ENCODE results near the gene HMGB2.

The HMGB2 gene

DNA sequence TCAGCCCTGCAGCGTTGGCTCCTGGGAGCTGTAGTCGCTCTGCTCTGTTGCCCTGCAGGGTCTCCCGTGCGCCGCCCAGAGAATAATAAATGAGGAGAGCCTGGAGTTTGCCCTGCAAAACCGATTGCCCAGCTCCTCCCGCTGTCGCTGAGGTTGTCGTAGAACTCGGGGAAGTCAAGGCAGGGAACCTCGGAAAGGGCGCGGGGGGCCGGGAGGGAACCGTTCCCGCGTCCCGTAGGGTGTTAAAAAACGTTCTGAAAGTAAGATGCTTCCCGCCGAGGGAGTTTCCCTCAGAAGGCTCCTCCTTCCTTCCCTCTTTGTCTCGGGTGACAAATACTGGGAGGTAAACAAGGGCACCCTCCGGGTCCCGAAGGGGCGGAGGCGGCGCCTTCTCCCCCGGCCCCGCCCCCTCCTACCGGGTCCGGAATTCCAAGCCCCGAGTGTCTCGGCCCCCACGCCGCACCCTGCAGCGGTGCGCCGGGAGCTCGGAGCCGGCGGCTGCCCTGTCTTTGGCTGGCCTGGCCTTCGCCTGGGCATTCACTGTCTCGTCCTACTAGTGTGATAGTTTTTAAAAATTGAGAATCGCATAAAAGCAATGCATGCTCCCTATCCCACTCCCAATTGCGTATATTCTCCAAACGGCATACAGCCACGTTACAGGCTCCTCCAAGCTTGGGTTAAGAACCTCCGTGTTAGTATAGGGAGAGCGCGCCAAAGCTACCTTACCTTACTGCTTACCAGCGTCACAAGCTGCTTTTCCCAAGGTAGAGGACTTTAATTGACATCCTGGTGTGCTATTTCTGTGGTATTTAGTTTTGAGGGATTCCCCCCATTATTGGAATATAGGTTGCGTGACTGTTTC lies 964 bp upstream of the HMGB2 start:
- DNase-seq, result peak in 34 of 51 donors; percentile 16 to 76 (median 39)

DNA sequence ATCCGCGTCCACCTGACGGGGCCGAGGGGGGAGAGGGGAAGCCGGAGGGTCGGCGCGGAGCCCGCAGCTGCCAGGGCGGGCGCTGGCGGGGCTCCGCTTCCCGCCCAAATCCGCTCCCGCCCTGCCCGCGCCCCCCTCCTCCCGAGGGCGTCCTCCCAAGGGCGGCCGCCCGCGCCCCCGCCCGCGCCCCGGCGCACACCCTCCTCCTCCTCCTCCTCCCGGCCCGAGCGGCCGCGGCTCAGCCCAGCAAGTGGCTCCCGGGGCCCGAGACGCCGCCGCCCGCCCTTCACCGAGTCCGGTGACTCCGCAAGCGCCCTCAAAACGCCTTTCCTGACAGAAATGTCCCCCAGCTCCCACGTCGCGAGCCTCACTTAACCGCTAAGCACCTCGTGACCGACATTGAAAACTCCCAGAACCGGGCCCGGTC lies 487 bp downstream of the HMGB2 start:
- DNase-seq, result peak in 40 of 51 donors; percentile 25 to 79 (median 57)

DNA sequence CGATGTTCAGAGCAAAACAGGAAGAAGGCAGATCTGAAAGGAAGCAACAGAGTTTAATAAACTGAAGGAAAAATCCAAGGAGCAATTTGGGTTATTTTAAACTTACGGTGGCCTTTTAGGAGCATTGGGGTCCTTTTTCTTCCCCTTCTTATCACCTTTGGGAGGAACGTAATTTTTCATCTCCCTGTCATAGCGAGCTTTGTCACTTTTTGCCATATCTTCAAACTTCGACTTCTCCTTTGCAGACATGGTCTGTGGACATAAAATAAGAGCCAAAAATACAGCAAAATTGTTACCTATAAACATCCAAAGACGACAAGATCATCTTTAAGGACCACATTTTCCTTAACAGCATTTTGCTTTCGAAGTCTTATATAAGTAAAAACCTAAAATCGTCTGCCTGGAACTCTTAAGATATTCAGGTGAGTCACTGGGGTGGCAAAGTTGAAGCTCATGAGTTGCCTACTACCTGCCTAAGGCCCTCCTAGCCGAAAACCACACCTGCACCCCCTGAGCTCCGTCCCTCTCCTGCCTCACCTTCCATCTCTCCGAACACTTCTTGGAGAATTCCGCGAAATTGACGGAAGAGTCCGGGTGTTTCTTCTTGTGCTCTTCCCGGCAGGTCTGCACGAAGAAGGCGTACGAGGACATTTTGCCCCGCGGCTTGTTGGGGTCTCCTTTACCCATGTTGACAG lies 1.0 kb downstream of the HMGB2 start:
- peak in 7 of 51 donors; percentile 29 to 49 (median 44) for DNase-seq

DNA sequence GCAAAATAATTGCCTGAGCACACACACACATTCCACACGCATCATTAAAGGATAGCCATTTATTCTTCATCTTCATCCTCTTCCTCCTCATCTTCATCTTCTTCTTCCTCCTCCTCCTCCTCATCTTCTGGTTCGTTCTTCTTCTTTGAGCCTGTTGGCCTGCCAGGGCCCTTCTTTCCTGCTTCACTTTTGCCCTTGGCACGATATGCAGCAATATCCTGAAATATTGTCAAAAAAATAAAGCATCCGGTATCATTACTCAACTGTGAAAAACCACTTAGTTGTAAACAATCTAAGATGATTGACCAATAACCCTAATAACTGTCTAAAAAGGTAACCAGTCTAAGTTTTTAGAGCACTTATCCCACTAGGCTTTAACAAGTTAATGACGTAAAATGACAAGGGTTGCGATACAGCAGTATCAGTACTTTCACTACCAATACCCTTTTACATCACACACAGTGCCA lies 2.1 kb downstream of the HMGB2 start:
- no peak for DNase-seq

DNA sequence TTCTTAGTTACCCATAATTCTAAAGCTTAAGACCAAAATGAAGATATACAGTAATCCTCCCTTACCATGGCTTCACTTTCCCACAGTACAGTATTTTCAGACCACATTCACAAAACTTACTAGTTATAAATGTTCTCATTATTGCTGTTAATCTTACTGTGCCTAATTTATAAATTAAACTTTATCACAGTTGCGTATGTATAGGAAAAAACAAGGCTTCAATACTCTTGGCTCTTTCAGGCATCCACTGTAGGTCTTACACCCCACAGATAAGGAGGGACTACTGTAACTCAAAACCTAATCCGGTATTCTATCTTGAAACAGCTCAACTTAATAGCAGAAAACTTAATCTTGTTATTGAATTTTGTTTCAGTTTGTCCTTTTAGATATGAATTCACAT lies 3.6 kb downstream of the HMGB2 start:
- DNase-seq, result no peak

DNA sequence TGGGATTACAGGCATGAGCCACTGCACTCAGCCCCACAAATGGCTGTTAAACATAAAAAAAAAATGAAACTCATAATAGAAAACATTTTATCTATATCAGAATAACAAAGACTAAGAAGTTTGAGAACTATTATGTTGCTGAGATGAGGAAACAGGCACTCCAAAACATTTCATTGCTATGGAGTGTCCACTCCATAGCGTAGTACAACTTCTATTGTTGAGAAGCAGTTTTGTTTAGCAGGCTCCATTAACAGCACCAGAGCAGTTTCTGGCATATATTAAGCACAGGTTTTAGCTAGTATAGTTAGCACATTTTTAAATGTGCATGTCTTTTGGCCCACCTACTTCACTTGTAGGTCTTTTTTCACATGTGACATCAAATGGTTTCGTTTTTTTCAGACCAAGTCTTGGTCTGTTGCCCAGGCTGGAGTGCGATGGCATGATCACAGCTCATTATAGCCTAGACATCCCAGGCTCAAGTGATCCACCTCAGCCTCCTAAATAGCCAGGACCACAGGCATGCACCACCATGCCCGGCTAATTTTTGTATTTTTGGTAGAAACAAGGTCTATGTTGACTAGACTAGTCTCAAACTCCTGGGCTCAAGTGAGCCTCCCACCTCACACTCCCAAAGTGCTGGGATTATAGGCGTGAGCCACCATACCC lies 5.8 kb downstream of the HMGB2 start:
- no peak for DNase-seq

DNA sequence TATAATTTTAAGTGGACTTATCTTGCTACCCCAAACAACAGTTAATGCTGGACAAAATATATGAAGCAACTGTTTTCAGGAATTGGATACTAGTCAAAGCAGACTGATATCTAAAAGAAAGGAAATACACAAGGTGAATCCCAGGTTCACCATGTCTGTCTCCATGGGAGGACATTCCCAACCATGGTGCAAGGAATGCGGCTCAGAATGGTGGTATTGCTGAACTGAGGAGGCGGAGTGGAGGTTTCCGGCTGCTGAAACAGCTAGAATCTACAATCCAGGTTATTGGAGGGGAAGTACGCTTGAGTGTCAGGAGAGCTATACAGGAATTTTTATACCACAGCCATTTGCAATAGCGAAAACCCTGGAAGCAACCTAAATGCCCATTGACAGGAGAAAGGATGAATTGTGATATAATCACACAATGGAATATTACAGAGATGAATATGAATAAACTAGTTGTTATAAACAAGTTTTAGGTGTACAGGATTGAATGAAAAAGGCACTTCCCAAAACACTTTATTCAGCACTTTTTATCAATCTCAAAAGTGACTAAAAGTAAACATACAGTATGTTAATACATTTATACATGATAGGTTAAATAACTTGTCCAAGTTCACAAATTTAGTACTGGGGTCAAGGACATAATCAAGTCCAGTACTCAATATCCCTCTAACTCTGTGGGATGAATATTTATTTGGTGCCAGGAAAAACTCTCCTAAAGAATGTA lies 9.0 kb downstream of the HMGB2 start:
- DNase-seq, result no peak

DNA sequence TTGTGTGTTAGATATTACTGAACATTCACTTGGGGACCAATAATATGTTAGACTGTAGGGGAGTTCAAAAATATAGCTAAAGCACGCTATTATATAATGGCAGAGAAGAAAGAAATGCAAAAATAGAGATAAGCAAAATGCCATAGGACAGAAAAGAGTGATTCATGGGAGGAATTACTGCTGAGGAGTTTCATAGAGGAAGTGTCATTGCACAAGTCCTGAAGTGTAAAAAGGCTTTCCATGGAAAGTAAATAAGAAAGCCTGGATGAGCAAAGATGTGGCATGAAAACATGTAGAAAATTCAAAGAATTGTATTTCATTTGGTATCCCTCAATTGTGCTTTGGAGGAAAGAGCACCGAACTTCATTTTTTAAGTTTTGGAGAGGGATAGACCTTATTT lies 14.5 kb downstream of the HMGB2 start:
- no peak for DNase-seq

DNA sequence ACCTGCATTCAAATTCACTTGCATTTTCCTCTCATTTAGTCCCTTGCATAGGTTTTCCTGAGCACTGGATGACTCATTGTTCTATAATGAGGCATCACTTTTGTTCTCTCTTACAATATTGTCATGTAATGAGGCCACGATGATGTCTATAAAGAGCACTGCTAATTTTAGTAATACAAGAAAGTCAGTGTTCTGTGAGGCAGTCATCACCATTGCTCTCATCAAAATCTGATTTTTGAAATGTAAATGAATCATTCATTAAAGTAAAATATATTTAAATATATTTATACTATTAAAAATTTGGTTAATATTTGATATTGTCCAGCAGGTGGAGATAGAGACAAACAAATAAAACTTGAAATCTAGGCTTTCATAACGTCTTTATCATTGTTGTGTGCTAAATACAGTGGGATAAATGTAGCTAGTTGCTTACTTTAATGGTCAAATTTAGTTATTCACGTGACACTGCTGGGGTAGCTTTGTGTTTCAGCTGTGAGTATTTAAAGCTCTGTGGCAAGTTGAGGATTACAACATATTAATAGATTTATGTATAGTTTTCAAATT lies 15.4 kb downstream of the HMGB2 start:
- DNase-seq, result peak in 1 of 51 donors; percentile 55

DNA sequence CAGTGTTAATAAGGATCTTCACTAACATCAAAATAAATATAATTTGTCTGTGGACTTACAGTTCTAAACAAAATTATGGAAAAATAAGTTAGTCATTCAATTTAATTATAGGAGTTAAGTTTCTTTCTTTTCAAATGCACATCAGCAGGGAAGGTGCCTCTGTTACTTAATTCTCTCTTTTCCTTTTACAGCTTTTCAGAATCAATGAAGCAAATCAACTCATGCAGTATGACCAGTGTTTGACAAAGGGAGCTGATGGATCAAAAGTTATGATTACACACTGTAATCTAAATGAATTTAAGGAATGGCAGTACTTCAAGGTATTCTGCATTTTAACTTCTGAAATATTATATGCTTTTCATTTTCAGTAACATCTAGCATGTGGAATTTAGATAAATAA lies 15.9 kb downstream of the HMGB2 start:
- DNase-seq, result no peak

DNA sequence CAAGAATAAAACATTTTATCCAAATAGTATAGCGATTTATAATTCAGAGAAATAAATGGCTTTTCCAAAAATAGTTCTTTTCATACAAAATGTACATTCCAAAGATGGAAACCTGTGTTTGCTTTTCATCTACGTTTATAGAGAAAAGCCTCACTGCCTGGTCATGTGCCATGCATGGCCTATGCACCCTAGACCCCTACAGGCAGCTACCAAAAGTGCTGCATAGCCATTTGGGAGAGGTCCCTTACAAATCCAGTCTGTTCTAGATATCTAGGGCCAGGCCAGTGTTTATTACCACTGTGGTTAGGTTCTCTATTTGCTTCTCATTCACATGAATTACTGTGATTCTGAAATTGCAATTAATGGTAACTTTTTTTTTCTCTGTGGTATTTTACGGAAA lies 17.2 kb downstream of the HMGB2 start:
- DNase-seq, result no peak

DNA sequence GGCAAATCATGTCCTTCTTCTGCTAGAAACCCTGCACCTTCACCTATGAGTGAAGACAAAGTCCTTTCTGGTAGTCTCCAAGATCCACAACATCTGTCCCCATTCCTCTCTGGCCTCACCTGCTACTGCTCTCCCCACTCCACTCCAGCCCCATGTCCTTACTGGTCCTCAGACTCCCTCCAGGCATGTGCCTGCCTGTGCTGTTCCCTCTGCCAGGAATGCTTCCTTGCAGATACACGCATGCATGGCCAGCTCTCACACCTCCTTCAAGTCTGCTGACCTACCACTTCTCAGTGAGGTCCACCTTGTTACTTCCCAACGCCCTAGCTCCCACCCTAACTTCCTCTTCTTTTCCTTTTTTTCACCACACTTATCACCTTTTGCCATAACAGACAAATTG lies 18.1 kb downstream of the HMGB2 start:
- no peak for DNase-seq

DNA sequence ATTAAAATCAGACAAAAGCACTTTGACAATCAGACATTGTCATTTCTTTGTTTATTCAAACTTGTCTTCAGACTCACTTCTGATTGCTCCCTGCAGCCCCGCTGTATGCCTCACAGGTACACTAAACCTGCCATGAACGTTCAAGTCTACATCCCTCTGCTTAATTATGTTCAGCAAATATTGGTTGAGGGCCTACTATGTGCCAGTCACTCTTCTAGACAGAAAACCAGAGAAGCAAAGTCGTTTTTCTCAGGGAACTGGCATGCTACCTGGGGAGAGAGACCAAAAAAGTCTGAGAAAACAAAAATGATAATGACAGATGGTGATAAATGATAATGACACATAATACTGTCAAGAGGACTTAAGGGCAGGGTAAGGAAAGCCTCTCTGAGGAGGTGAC lies 19.4 kb downstream of the HMGB2 start:
- no peak for DNase-seq

DNA sequence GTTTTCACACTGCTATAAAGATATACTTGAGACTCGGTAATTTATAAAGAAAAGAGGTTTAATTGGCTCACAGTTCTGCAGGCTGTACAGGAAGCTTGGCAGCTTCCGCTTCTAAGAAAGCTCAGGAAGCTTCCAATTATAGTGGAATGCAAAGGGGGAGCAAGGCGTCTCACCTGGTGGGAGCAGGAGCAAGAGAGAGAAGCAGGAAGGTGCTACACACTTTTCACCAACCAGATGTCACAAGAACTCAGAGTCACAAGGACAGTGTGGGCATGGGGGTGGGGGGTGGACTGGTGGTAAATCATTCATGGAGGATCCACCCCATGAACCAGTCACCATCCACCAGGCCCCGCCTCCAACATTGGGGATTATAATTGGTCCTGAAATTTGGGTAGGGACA lies 22.8 kb downstream of the HMGB2 start:
- no peak for DNase-seq

DNA sequence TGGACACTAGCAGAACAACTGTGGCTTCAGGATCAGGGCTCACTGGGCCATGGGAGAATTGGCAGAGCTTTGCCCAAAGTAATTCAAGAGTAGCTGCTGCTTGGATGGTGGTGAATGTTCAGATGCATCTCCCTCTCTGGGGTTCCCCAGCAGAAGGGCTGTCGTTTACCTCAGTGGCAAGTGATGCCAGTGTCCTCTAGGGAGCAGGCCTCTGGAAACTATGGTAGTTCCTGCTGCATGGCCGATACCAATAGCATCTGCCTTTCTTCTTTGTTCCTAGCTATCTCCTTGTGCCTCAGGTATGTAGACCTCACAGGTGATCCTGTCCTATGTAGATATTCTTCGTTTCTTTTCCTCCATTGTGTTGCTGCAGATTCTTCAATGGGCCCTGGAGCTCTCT lies 26.4 kb downstream of the HMGB2 start:
- DNase-seq, result no peak

DNA sequence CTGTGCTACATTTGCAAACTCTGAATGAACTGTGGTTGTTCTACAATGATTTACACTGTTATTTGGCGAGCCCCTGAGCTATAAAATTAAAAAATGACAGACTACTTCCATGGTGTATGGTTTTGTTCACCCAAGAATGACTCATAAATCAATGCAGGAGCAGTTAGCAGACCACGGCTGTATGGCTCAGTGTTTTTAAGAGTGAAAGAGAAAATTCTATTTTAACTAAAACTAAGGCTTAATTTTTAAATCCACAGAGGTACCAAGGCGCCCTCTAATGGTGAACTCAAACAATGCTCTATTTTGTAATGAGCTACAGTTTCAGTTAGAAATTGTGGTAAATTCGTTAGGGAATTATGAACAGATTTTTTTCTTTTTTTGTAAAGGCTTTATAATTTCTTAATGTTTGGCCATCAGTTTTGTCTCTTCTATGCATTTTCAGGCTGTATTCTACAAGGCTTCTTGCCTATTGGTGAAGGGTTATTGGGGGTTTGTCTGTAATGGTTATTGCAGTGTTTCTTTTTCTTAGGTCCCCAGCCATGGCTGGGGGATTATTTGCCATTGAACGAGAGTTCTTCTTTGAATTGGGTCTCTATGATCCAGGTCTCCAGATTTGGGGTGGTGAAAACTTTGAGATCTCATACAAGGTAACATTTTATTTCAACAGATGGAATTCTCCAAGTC lies 32.5 kb downstream of the HMGB2 start:
- DNase-seq, result no peak

DNA sequence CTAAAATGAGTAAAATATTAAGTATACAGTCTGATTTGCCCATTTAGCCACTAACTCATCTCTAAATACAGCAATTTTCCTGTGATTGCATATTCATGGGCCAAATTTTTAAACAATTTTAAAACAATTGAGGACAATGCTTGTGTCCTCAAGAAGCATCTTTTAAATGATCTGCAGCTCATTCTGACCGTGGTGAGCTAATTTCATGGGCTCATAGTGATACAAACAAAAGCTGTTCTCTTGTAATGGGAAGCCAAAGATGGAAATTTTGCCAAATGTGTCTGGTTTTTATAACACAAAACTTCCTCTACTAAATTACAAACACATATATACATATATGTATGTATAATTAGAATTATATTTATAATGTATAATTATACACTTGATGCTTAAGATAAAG lies 39.7 kb downstream of the HMGB2 start:
- DNase-seq, result no peak

DNA sequence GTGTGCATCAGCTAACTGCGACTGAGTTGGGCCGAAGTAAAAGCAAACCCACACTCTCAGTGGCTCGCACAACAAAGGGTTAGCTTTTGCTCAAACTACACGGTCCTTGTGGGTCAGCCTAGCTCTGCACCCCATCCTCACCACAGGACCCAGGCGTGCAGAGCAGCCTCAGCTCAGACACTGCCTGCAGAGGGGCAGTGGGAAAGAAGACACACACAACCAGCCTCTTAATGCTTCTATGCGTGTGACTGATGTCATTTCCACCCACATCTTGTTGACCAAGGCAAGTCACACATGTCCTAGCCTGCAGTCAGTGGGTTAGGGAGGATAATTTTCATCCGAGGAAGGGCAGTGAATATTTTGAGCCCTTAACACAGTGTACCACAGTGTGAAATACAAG lies 40.5 kb downstream of the HMGB2 start:
- no peak for DNase-seq

DNA sequence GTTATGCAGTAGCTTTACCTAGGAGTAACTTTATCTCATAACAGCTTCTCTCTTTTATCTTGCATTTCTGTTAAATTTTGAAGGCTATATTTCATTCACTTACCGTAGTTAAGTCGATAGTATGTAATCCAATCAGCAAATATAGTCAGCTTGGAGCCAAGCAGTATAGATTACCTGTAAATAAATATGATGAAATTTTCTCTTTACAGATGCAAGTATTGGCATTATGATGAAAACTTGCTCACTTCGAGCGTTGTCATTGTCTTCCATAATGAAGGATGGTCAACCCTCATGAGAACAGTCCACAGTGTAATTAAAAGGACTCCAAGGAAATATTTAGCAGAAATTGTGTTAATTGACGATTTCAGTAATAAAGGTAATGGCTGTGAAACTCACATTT lies 42.3 kb downstream of the HMGB2 start:
- DNase-seq, result no peak

DNA sequence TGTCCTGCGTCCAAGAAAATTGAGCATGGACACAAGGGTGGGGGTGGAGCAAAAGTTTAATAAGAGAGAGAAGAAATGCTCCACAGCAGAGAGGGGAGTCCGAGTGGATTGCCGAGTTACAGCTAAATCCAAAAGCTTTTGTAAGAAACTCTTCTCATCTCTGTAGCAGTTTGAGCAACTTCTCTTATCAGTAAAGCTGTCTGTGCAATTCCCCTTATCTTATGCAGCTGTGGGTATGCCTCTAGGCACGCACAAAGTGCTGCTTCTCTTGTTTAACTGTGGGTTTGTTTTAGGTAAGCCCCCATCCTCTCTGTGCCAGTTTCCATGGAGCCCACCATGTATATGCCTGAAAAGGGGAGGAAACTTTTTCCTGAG lies 44.8 kb downstream of the HMGB2 start:
- no peak for DNase-seq

All from hypothalamus (tissue), 51 donors.